Lung (tissue), 12 donors: ENCODE results near the gene IFT57. TPM values are rescaled to one million over a fixed set of nuclear protein-coding genes. Genes with fewer than 3 reads are reported as not detected.

ENCODE experiments used
- ATAC-seq: fragments of 200-7000 bp; cut with Tn5 transposase; one replicate; pipeline ENCODE4 v1.9.1; 2020; ENCODE audit warnings: moderate number of reproducible peaks; ENCODE audit not compliant: insufficient read depth, low FRiP score
- DNase-seq, 3 donors: peaks; one replicate each; pipeline ENCODE4 v3.0.0-alpha.2; 2013 to 2017
- H3K27ac ChIP-seq, 2 donors: one replicate each; pipeline ENCODE4 v1.5.1; 2013; ENCODE audit warnings: mild to moderate bottlenecking in 2 of 2, moderate library complexity in 2 of 2, control low read depth in 1 of 2, inconsistent platforms in 1 of 2, low read depth in 1 of 2, low read length in 1 of 2
- H3K27me3 ChIP-seq, 3 donors: one replicate each; pipeline ENCODE4 v1.5.1; 2013; ENCODE audit warnings: low read length in 2 of 3; ENCODE audit not compliant: control insufficient read depth in 3 of 3, insufficient read depth in 3 of 3
- H3K36me3 ChIP-seq, 4 donors: one replicate each; pipeline ENCODE4 v1.5.1; 2013; ENCODE audit warnings: low read length in 4 of 4, mild to moderate bottlenecking in 1 of 4, moderate library complexity in 1 of 4; ENCODE audit not compliant: control insufficient read depth in 4 of 4, insufficient read depth in 4 of 4
- H3K4me1 ChIP-seq, 5 donors: one replicate each; pipeline ENCODE4 v1.5.1; 2013; ENCODE audit warnings: low read length in 5 of 5, mild to moderate bottlenecking in 2 of 5, moderate library complexity in 1 of 5; ENCODE audit not compliant: control insufficient read depth in 5 of 5, insufficient read depth in 5 of 5
- H3K4me3 ChIP-seq: one replicate; pipeline ENCODE4 v1.5.1; 2013; ENCODE audit warnings: mild to moderate bottlenecking, control low read depth, moderate library complexity
- H3K9ac ChIP-seq, 2 donors: one replicate each; pipeline ENCODE4 v1.5.1; 2013; ENCODE audit warnings: low read length in 2 of 2, control low read depth in 1 of 2; ENCODE audit not compliant: insufficient read depth in 1 of 2
- H3K9me3 ChIP-seq, 4 donors: one replicate each; pipeline ENCODE4 v1.5.1; 2013; ENCODE audit warnings: low read length in 3 of 4, mild to moderate bottlenecking in 1 of 4, moderate library complexity in 1 of 4; ENCODE audit not compliant: control insufficient read depth in 4 of 4, insufficient read depth in 3 of 4
- CTCF ChIP-seq: IDR thresholded peaks from 2 replicates; pipeline ENCODE4 v1.5.1; 2012; ENCODE audit warnings: mild to moderate bottlenecking; ENCODE audit errors: control extremely low read depth, extremely low read depth
- WGBS, 2 donors: extraction: QIAGEN DNeasy Blood & Tissue Kit; methylation state at CpG; one replicate each; pipeline ENCODE4 v1.1.7; 2013; 5-methylcytosine and 5-hydroxymethylcytosine counted together
- polyA plus RNA-seq, 2 donors: library from polyadenylated mRNA; stranded (reverse); fragments of 200-250 nt; gene quantifications; one replicate each; pipeline ENCODE4 v1.2.1, GENCODE V29; 2013
- total RNA-seq, 2 donors: library from RNA; depleted of rRNA in 1 of 2; stranded (reverse); fragments of >200 nt in 1 of 2; gene quantifications; one replicate each; pipeline ENCODE4 v1.2.1, GENCODE V29; 2014 to 2021
- donor health status: control.
- donor health status: control.
- donor health status: Bipolar disorder and iron deficiency.
- donor health status: healthy.
- donor health status: DM: yes; HTN: yes; CAD: no.

Gene IFT57
- total and polyA plus RNA-seq, 4 donors = 66.1 to 205 (median 129) TPM

- H3K9ac ChIP-seq = no peak overlapping the region
- H3K9me3 ChIP-seq = no peaks in the 10 kb centered on the region
- DNase-seq = peak in 1 of 3 donors; percentile 13
- no peak overlapping the region for H3K27ac ChIP-seq
- H3K36me3 ChIP-seq = peaks cover 0 to 8% (median 0%) of the 10 kb centered on the region in 4 donors
- ATAC-seq = no peak
- H3K27me3 ChIP-seq = no peaks in the 10 kb centered on the region
- peaks cover 0 to 26% (median 13%) of the 10 kb centered on the region in 5 donors for H3K4me1 ChIP-seq
- H3K4me3 ChIP-seq = no peak overlapping the region
- TF ChIP-seq CTCF = no peak
These were observed 3.4 kb downstream of the IFT57 start for GRCh38 chr3:108218811-108219210.

- DNase-seq (peak in 2 of 3 donors; percentile 36 to 46), ATAC-seq (no peak)
- Histone ChIP-seq H3K27ac (no peak overlapping the region), H3K27me3 (no peaks in the 10 kb centered on the region), H3K36me3 (peaks cover 1 to 24% (median 5%) of the 10 kb centered on the region in 4 donors), H3K4me3 (no peak overlapping the region), H3K4me1 (peaks cover 0 to 11% (median 7%) of the 10 kb centered on the region in 5 donors), H3K9ac (peak overlapping the region in 1 of 2 donors; percentile 13), H3K9me3 (no peaks in the 10 kb centered on the region)
- WGBS, 2 donors = 25 to 56% methylated on average over 1 of the region's 1 CpG
- TF ChIP-seq CTCF = no peak
These were observed 6.4 kb downstream of the IFT57 start for GRCh38 chr3:108215871-108216270.

- Histone ChIP-seq H3K9me3 (no peaks in the 10 kb centered on the region), H3K36me3 (peaks cover 3 to 32% (median 18%) of the 10 kb centered on the region in 4 donors), H3K4me3 (no peak overlapping the region), H3K4me1 (no peaks in the 10 kb centered on the region), H3K9ac (no peak overlapping the region), H3K27me3 (no peaks in the 10 kb centered on the region), H3K27ac (no peak overlapping the region)
- DNase-seq (no peak), ATAC-seq (no peak)
- WGBS, 2 donors = 94 to 99% methylated on average over 3 of the region's 3 CpGs
- no peak for TF ChIP-seq CTCF
These were observed 12.6 kb downstream of the IFT57 start for GRCh38 chr3:108209579-108209978.

GRCh38 chr3:108208831-108209230 is 13.4 kb downstream of the IFT57 start:
- 94 to 97% methylated on average over 1 of the region's 1 CpG for WGBS, 2 donors

More at GRCh38 chr3:108208831-108209230, 13.4 kb downstream of the IFT57 start:
- Histone ChIP-seq H3K9ac (no peak overlapping the region), H3K36me3 (peaks cover 3 to 28% (median 18%) of the 10 kb centered on the region in 4 donors), H3K27ac (no peak overlapping the region), H3K27me3 (no peaks in the 10 kb centered on the region), H3K4me1 (no peaks in the 10 kb centered on the region), H3K4me3 (no peak overlapping the region), H3K9me3 (no peaks in the 10 kb centered on the region)
- TF ChIP-seq CTCF = no peak
- ATAC-seq (peak; percentile 75), DNase-seq (no peak)
